Type B pancreatic cell (in vitro differentiated cells): ENCODE data around the gene PRR22. TPM values are rescaled to one million over a fixed set of nuclear protein-coding genes. Genes with fewer than 3 reads are reported as not detected.
"Not testable (repeated sequence)": the region's sequence is repeated elsewhere in the genome, so short reads cannot be mapped to it uniquely, and the experiment has no call there.

Experiments
- DNase-seq: peaks from one replicate; pipeline ENCODE4 v3.0.0; 2021; ENCODE audit warnings: mixed read lengths; ENCODE audit not compliant: unreplicated experiment; ENCODE audit errors: extremely low spot score
- H3K27ac Mint-ChIP-seq: 2 replicates; pipeline ENCODE4 v1.8.0; 2021; ENCODE audit warnings: mild to moderate bottlenecking, mixed read lengths
- H3K27me3 Mint-ChIP-seq: 2 replicates; pipeline ENCODE4 v1.8.0; 2021; ENCODE audit warnings: mixed read lengths
- H3K36me3 Mint-ChIP-seq: 2 replicates; pipeline ENCODE4 v1.8.0; 2021; ENCODE audit warnings: mixed read lengths
- H3K4me1 Mint-ChIP-seq: one replicate; pipeline ENCODE4 v1.8.0; 2021; ENCODE audit warnings: mixed read lengths; ENCODE audit not compliant: unreplicated experiment
- H3K4me3 Mint-ChIP-seq: 2 replicates; pipeline ENCODE4 v1.8.0; 2021; ENCODE audit warnings: mild to moderate bottlenecking, mixed read lengths
- H3K9me3 Mint-ChIP-seq: 2 replicates; pipeline ENCODE4 v1.8.0; 2021; ENCODE audit warnings: mixed read lengths
- CTCF ChIP-seq: fragments of 200-600 bp; sonication (generic); conservative IDR thresholded peaks from 2 replicates; pipeline ENCODE4 v1.5.0; 2021; ENCODE audit warnings: antibody characterized with exemption, mild to moderate bottlenecking
- total RNA-seq: library from RNA; stranded (reverse); gene quantifications from 2 replicates; pipeline ENCODE4 v1.2.1, GENCODE V29; 2021; ENCODE audit warnings: low replicate concordance

The PRR22 gene
- total RNA-seq, 1 donor from 2014 or later: 5.2 TPM

GRCh38 chr19:5749505-5749904 lies 35.0 kb downstream of the PRR22 start:
- Mint-ChIP-seq H3K36me3 (no peaks in the 10 kb centered on the region), H3K27me3 (peaks cover 3% of the 10 kb centered on the region), H3K27ac (no peak overlapping the region), H3K4me1 (no peaks in the 10 kb centered on the region), H3K9me3 (no peaks in the 10 kb centered on the region), H3K4me3 (no peak overlapping the region)
- TF ChIP-seq CTCF: no peak
- DNase-seq: no peak

- not testable (repeated sequence) for H3K9me3 Mint-ChIP-seq, H3K4me1 Mint-ChIP-seq, H3K27me3 Mint-ChIP-seq, H3K27ac Mint-ChIP-seq, H3K36me3 Mint-ChIP-seq, DNase-seq, H3K4me3 Mint-ChIP-seq
Observed at GRCh38 chr19:5748920-5749319, 35.6 kb downstream of the PRR22 start.

- H3K9me3 Mint-ChIP-seq, H3K27me3 Mint-ChIP-seq, H3K4me1 Mint-ChIP-seq, DNase-seq, H3K27ac Mint-ChIP-seq, H3K36me3 Mint-ChIP-seq, H3K4me3 Mint-ChIP-seq: not testable (repeated sequence)
Observed at GRCh38 chr19:5744999-5745398, 39.5 kb downstream of the PRR22 start.

- H3K27me3 Mint-ChIP-seq: peaks cover 3% of the 10 kb centered on the region
- no peak overlapping the region for H3K27ac Mint-ChIP-seq
- no peaks in the 10 kb centered on the region for H3K9me3 Mint-ChIP-seq
- H3K36me3 Mint-ChIP-seq: no peaks in the 10 kb centered on the region
- H3K4me3 Mint-ChIP-seq: no peak overlapping the region
- TF ChIP-seq CTCF: no peak
- no peaks in the 10 kb centered on the region for H3K4me1 Mint-ChIP-seq
- DNase-seq: no peak
Observed at GRCh38 chr19:5743630-5744029, 40.9 kb downstream of the PRR22 start.

GRCh38 chr19:5742051-5742450 lies 42.5 kb downstream of the PRR22 start:
- Mint-ChIP-seq H3K27ac (no peak overlapping the region), H3K4me1 (no peaks in the 10 kb centered on the region)
- TF ChIP-seq CTCF: no peak

GRCh38 chr19:5738423-5738822 lies 46.1 kb downstream of the PRR22 start:
- H3K36me3 Mint-ChIP-seq: no peaks in the 10 kb centered on the region
- no peaks in the 10 kb centered on the region for H3K4me1 Mint-ChIP-seq
- H3K4me3 Mint-ChIP-seq: no peak overlapping the region
- H3K27me3 Mint-ChIP-seq: peaks cover 4% of the 10 kb centered on the region
- no peak for DNase-seq
- no peak overlapping the region for H3K27ac Mint-ChIP-seq
- H3K9me3 Mint-ChIP-seq: no peaks in the 10 kb centered on the region
- no peak for TF ChIP-seq CTCF

More at GRCh38 chr19:5742051-5742450, 42.5 kb downstream of the PRR22 start:
- Mint-ChIP-seq H3K4me3 (no peak overlapping the region), H3K27me3 (peaks cover 3% of the 10 kb centered on the region), H3K36me3 (no peaks in the 10 kb centered on the region), H3K9me3 (no peaks in the 10 kb centered on the region)
- no peak for DNase-seq

GRCh38 chr19:5733172-5733571 lies 51.4 kb downstream of the PRR22 start:
- not testable (repeated sequence) for H3K27ac Mint-ChIP-seq, H3K9me3 Mint-ChIP-seq, H3K27me3 Mint-ChIP-seq, H3K4me3 Mint-ChIP-seq, DNase-seq, H3K36me3 Mint-ChIP-seq, H3K4me1 Mint-ChIP-seq

Other genes with a start within 250 kb of the PRR22 start
- 9.0 and 52.4 TPM in 2 replicates for gene TINCR, start 216.8 kb downstream of the PRR22 start, total RNA-seq
- gene SAFB2, start 162.0 kb downstream of the PRR22 start, total RNA-seq: 60.9 and 93.4 TPM in 2 replicates
- gene SAFB, start 161.7 kb downstream of the PRR22 start, total RNA-seq: 103 and 127 TPM in 2 replicates
- gene MICOS13, start 104.2 kb downstream of the PRR22 start, total RNA-seq: 42.2 and 50.0 TPM in 2 replicates
- 6.2 and 11.0 TPM in 2 replicates for gene HSD11B1L, start 103.7 kb downstream of the PRR22 start, total RNA-seq
- gene RPL36, start 94.5 kb downstream of the PRR22 start, total RNA-seq: 1,016 and 1,024 TPM in 2 replicates
- gene LONP1, start 64.6 kb downstream of the PRR22 start, total RNA-seq: 68.0 and 74.0 TPM in 2 replicates
- 0.41 TPM in 1 of 2 replicates, not detected in the other for gene CATSPERD, start 64.1 kb downstream of the PRR22 start, total RNA-seq
- 38.6 and 45.0 TPM in 2 replicates for gene DUS3L, start 6.4 kb upstream of the PRR22 start, total RNA-seq
- 2.8 and 5.4 TPM in 2 replicates for gene NRTN, start 20.3 kb upstream of the PRR22 start, total RNA-seq
- 0.87 and 1.4 TPM in 2 replicates for gene FUT6, start 55.0 kb upstream of the PRR22 start, total RNA-seq
- gene FUT3, start 66.7 kb upstream of the PRR22 start, total RNA-seq: 6.6 and 16.3 TPM in 2 replicates
- gene FUT5, start 85.8 kb upstream of the PRR22 start, total RNA-seq: 0.17 TPM in 1 of 2 replicates, not detected in the other
- 253 and 265 TPM in 2 replicates for gene NDUFA11, start 119.0 kb upstream of the PRR22 start, total RNA-seq
- gene VMAC, start 120.1 kb upstream of the PRR22 start, total RNA-seq: 7.1 and 7.4 TPM in 2 replicates
- gene CAPS, start 129.5 kb upstream of the PRR22 start, total RNA-seq: 13.9 and 14.1 TPM in 2 replicates
- 75.5 and 92.4 TPM in 2 replicates for gene RANBP3, start 193.4 kb upstream of the PRR22 start, total RNA-seq